GM12874 (cell line): ENCODE data around the gene SYTL5.

Source experiments
- TF ChIP-seq, protein P1 (sequence below): IDR thresholded peaks from 2 replicates; pipeline ENCODE4 v1.5.1; 2011; ENCODE audit warnings: low read depth, mild to moderate bottlenecking, control low read depth, low read length, moderate library complexity; ENCODE audit not compliant: insufficient read depth

SYTL5 gene

GRCh38 chrX:38079463-38079862 is 73.1 kb downstream of the SYTL5 start:
- TF ChIP-seq, protein P1, sequence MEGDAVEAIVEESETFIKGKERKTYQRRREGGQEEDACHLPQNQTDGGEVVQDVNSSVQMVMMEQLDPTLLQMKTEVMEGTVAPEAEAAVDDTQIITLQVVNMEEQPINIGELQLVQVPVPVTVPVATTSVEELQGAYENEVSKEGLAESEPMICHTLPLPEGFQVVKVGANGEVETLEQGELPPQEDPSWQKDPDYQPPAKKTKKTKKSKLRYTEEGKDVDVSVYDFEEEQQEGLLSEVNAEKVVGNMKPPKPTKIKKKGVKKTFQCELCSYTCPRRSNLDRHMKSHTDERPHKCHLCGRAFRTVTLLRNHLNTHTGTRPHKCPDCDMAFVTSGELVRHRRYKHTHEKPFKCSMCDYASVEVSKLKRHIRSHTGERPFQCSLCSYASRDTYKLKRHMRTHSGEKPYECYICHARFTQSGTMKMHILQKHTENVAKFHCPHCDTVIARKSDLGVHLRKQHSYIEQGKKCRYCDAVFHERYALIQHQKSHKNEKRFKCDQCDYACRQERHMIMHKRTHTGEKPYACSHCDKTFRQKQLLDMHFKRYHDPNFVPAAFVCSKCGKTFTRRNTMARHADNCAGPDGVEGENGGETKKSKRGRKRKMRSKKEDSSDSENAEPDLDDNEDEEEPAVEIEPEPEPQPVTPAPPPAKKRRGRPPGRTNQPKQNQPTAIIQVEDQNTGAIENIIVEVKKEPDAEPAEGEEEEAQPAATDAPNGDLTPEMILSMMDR = no peak

DNA sequence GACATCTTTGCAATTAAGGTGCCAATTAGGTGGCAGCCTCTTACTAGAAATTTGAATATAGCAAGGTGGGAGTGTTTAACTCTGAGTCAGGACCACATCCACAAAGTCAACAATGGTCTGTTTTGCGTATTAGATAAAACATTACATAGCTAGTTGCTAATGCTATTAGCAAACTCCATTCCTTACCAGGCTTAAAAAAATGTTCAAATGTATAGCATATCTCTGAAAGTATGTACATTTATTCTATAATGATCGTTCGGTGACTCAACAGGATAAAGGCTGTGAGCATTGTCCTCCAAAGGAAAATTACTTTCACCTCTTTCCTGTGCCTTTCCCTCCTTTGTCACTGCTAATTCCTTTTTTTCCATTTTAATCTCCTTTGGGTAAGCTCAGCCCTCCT is 74.5 kb downstream of the SYTL5 start:
- TF ChIP-seq, protein P1 = no peak

GRCh38 chrX:38081909-38082308 is 75.6 kb downstream of the SYTL5 start:
- TF ChIP-seq, protein P1 = no peak

DNA sequence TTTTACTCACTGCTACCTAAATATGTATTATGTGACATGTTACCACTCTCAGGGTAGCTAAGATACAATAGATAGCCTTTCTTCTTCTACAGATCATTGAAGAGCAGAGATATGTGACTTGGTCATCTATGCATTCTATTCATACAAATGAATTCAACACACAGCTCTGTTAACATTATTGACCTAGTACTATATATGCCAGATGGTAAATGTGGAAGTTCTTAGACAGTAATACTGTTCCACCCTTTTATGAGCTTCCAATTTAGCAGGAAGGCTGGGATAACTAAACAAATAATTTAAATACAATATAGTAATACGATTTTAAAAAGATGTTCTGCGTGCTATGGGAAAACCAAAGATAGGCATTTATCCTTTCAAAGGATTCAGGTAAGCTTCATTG is 76.0 kb downstream of the SYTL5 start:
- TF ChIP-seq, protein P1 = no peak

GRCh38 chrX:38085813-38086212 is 79.5 kb downstream of the SYTL5 start:
- TF ChIP-seq, protein P1 = no peak

DNA sequence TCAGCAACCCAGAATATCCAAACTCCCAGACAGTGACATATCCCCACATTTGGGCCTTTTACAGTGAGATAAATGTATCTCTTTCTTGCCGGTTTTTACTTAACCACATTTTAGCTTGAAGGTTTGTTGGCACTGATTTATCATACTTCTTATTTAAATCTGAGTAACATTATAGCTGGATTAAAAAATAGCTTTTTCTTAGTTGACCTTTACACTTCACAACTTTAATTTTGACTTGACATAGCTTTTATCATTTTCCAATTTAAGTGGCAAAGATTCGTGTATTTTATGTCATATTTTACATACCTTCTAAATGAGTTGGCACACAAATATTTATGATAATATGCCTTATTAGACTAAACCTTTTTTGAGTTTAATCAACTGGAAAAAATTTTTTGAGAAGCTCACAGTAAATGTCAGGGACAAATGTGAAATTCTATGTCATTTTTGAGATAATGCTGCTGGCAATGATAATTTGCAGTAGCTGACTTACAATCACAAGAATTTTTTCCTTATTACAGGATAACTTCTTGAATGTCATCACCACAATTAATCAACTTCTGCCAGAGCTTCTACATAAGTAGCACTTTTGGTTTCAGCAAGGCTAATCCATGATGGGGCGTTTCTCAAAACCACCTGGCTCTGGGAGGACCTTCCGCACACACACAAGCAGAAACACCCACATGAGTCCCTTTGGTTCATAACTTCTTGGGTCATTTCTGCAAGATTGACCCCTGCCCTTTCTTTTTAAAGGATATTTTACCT is 80.3 kb downstream of the SYTL5 start:
- TF ChIP-seq, protein P1 = no peak

- TF ChIP-seq, protein P1 = no peak
Measured at GRCh38 chrX:38087594-38087993, 81.2 kb downstream of the SYTL5 start.
